Measurements from ENCODE around the gene EMC9.

The EMC9 gene

GRCh38 chr14:24177041-24177825 lies 35.8 kb upstream of the EMC9 start:
- no peak for DNase-seq (ENCODE audit: low spot score)

GRCh38 chr14:24176599-24176998 lies 35.2 kb upstream of the EMC9 start:
- DNase-seq (ENCODE audit: low spot score) = no peak

- no peak for DNase-seq (ENCODE audit: low spot score)
Measured at GRCh38 chr14:24172871-24173281, 31.5 kb upstream of the EMC9 start.

DNA sequence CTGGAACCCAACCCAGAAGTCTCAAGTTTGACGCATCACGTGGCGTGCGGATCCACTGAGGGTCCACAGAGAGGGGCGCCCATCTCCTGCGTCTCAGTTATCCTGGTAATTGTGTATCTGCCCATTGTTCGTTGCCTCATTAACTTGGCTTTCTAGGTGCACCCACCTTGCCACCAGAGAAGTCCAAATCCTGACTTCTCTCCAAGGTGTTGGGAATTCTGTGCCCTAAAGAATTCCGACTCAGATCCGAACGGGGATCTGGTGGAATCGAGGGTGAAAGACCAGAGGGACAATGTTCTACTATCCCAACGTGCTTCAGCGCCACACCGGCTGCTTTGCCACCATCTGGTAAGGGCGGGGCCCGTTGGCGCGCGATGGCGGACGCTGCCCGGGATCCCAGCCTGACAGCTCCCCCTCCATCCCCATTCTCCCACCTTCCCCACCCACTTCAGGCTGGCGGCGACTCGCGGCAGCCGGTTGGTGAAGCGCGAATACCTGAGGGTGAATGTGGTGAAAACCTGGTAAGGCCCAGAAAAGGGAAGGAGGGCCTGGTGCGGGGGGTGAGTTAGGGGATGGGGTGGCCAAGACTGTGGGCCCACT lies 31.0 kb upstream of the EMC9 start:
- DNase-seq (ENCODE audit: low spot score) = no peak

DNA sequence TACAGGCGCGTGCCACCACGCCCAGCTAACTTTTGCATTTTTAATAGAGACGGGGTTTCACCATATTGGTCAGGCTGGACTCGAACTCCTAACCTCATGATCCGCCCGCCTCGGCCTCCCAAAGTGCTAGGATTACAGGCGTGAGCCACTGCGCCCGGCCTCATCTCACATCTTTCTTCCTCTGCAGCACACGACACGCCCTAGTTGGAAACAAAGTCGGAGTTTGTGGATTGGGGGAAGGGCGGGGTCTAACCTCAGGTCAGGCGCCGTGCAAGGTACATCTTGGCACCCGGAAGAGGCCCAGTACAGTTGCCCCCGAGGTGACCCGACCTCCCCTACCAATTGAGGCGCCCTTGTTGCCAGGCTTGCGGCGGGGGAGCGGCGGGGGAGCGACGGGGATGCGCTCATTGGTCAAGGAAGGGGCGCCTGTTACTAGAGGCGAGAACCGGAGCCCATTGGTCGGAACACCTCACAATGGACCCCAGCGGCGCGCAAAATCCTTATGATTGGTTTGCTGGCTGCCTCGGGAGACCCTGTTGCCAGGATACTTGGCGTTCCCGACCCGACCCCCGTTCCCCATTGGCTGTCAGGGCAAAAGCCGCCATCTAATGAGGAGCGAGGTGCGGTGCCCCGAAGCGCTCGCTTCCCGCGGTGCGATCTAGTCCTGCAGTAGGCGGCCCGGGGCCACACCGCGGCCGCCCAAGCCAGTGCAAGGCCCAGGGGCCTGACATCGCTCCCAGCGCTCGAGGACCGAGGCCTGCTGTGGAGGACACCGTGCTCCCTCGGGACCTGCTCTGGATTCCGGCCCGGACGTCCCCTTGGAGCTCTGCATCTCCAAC lies 30.2 kb upstream of the EMC9 start, which contains the start of gene REC8:
REC8 (plus strand) TSS at position 659 of the 839 bp plus-strand sequence. CDS start 473 bp downstream, outside the sequence.
- DNase-seq (ENCODE audit: low spot score) = no peak

DNA sequence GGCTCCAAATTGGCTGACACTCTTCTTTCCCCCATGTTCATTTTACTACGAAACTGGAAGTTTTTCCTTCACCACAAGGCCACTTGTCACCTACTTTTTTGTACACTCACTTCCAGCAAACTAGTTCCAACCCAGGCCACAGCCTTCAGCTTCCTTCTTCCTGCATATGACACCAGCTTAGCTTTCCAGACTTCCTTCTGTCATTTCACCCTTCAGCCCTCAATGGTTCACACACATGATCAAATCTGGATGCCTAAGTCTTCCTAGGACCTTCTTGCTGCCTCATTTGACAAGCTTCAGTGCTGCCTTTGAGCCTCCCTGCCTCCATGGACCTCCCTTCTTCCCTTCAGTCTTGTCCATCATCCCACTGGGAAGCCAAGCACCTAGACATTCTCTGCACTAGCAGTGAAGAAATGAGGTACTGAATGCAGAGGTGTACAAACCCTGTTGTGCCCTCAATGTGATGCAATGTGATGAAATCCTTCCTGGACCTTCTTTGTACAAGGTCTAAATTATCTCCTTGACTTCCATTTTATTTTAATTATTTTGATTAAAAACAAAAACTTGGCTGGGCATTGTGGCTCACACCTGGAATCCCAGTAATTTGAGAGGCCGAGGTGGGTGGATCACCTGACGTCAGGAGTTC lies 26.2 kb upstream of the EMC9 start:
- no peak for DNase-seq (ENCODE audit: low spot score)

GRCh38 chr14:24165785-24166184 lies 24.4 kb upstream of the EMC9 start:
- DNase-seq (ENCODE audit: low spot score) = no peak

- no peak for DNase-seq (ENCODE audit: low spot score)
Measured at GRCh38 chr14:24164518-24164991, 23.2 kb upstream of the EMC9 start.

- no peak for DNase-seq (ENCODE audit: low spot score)
Measured at GRCh38 chr14:24162093-24162492, 20.7 kb upstream of the EMC9 start.

- DNase-seq (ENCODE audit: low spot score) = peak; percentile 97
Measured at GRCh38 chr14:24160850-24161804, 19.7 kb upstream of the EMC9 start, which contains the start of gene IRF9. Gene IRF9 (plus strand): TSS chr14:24161265. CDS start chr14:24162145, 880 bp downstream.

DNA sequence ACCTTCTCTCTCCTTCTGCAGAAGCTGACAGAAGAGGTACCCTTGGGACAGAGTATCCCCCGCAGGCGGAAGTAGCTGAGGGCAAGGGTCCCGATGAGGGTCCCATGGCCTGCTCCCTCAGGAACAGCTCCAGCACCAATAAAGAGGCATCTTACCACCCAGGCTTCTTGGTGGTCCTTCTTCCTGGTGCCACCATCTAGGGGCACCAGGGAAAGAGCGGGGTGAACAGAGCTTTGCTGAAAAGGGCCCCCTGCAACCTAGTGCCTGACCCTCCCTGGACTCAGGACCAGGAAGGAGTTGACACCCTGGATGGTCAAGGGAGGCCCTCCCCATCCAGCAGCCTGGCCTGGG lies 19.1 kb upstream of the EMC9 start:
- no peak for DNase-seq (ENCODE audit: low spot score)

DNA sequence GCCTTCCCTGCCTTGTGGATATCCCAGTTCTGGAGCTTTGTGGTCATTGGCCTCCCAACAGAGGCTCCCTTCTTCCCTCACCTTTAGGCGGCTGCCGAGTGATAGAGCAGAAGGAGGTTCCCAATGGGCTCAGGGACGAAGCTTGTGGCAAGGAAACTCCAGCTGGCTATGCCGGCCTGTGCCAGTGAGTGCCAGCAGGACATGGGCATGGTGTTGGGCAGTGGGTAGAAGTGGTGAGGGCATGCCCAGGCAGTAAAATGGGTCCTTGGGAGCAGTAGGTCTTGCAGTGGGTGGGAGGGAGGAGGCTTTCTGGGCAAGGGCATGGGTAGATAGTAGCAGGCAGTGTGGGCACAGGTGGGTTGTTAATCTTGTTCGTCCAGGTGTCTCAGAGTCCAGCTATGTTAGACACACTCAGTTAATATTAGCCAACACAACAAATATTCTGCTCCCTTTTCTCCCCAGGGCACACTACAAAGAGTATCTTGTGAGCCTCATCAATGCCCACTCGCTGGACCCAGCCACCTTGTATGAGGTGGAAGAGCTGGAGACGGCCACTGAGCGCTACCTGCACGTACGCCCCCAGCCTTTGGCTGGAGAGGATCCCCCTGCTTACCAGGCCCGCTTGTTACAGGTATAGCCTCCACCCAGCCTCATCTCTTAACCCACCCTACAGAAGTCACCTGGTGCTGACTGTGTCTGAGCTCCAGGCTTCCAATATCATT lies 18.5 kb upstream of the EMC9 start:
- no peak for DNase-seq (ENCODE audit: low spot score)

- no peak for DNase-seq (ENCODE audit: low spot score)
Measured at GRCh38 chr14:24157331-24157730, 15.9 kb upstream of the EMC9 start.

GRCh38 chr14:24156840-24157239 lies 15.4 kb upstream of the EMC9 start:
- DNase-seq (ENCODE audit: low spot score) = no peak

DNA sequence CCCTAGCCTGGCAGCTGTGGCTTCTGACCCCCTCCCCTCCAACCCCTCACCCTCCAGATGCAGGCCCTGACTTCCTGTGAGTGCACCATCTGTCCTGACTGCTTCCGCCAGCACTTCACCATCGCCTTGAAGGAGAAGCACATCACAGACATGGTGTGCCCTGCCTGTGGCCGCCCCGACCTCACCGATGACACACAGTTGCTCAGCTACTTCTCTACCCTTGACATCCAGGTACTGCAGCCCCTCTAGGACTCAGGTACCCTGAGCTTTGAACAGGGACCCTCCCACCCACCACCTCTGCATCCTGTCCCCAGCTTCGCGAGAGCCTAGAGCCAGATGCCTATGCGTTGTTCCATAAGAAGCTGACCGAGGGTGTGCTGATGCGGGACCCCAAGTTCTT lies 13.7 kb upstream of the EMC9 start:
- DNase-seq (ENCODE audit: low spot score) = no peak

GRCh38 chr14:24151404-24152080 lies 10.2 kb upstream of the EMC9 start:
- no peak for DNase-seq (ENCODE audit: low spot score)

- DNase-seq (ENCODE audit: low spot score) = no peak
Measured at GRCh38 chr14:24150993-24151392, 9.6 kb upstream of the EMC9 start.

DNA sequence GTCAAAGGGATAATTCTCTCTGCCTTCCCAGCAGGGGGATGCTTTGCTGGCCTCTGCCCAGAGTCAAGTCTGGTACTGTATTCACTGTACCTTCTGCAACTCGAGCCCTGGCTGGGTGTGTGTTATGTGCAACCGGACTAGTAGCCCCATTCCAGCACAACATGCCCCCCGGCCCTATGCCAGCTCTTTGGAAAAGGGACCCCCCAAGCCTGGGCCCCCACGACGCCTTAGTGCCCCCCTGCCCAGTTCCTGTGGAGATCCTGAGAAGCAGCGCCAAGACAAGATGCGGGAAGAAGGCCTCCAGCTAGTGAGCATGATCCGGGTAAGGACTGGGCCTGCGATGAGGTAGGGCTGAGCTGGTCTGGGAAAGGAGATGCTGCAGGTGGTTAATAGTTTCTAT lies 9.2 kb upstream of the EMC9 start:
- DNase-seq (ENCODE audit: low spot score) = no peak

DNA sequence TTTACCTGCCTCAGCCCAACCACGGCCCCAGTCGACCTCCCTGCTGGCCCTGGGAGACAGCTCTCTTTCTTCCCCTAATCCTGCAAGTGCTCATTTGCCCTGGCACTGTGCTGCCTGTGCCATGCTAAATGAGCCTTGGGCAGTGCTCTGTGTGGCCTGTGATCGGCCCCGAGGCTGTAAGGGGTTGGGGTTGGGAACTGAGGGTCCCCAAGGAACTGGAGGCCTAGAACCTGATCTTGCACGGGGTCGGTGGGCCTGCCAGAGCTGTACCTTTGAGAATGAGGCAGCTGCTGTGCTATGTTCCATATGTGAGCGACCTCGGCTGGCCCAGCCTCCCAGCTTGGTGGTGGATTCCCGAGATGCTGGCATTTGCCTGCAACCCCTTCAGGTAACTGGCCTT lies 8.7 kb upstream of the EMC9 start:
- no peak for DNase-seq (ENCODE audit: low spot score)

Measured in COLO829 (cell line).